ENCODE data around the gene OR51B4. TPM values are rescaled to one million over a fixed set of nuclear protein-coding genes. Genes with fewer than 3 reads are reported as not detected.

OR51B4 gene
- total and polyA plus RNA-seq, 9 of the 15 experiments (the other 6 are each of a cell fraction or from before 2014, with no cell fraction given): 17.1 to 64.6 (median 39.9) TPM

GRCh38 chr11:5275369-5276110 lies 26.2 kb downstream of the OR51B4 start (continued):
- TF ChIP-seq ZBTB40 (IDR thresholded peaks at IDR 0.05) (no peak), ZBTB40 (CRISPR knock-in tag; IDR thresholded peaks at IDR 0.05) (no peak), TBL1XR1 (IDR thresholded peaks at IDR 0.05; ENCODE audit: low read length in 2 of 2) (peak in 1 of 2 experiments; percentile 45; a peak in 1 of 4 replicates), RFX1 (IDR thresholded peaks at IDR 0.05) (no peak), TAF7 (tag; IDR thresholded peaks at IDR 0.05) (no peak), ARNT (IDR thresholded peaks at IDR 0.05) (0 out of 4 replicates have a peak, but pooled peaks of 1 of the 2 experiments have one; percentile 19), TAF1 (IDR thresholded peaks at IDR 0.05; ENCODE audit: control insufficient read depth, extremely low read depth, insufficient read depth, low read length, severe bottlenecking) (peak; percentile 42), ZBTB12 (CRISPR knock-in tag; IDR thresholded peaks at IDR 0.05) (peak; percentile 69; the same call in 1 of the 2 replicates), NCOR1 (IDR thresholded peaks at IDR 0.05) (peak; percentile 86), TCF15 (CRISPR knock-in tag; IDR thresholded peaks at IDR 0.05) (no peak), PTRF (tag; IDR thresholded peaks at IDR 0.05) (no peak), USF1 (CRISPR knock-in tag; IDR thresholded peaks at IDR 0.05) (no peak), PCBP1 (IDR thresholded peaks at IDR 0.05; ENCODE audit: low read depth, low read length, poor library complexity, severe bottlenecking) (no peak), ZNF79 (CRISPR knock-in tag; IDR thresholded peaks at IDR 0.05; ENCODE audit: low read depth) (no peak), MBD2 (IDR thresholded peaks at IDR 0.05; ENCODE audit: borderline replicate concordance, low read depth) (peak; percentile 45; the same call in 1 of the 2 replicates), ZNF584 (CRISPR knock-in tag; IDR thresholded peaks at IDR 0.05; ENCODE audit: low read depth) (no peak)
